Naive B cell (primary cell): ENCODE data around the gene SLC8A1. TPM values are rescaled to one million over a fixed set of nuclear protein-coding genes. Genes with fewer than 3 reads are reported as not detected.

ENCODE experiments used
- ATAC-seq, 2 donors: fragments of 150-1000 bp; cut with Tn5 transposase; 2 replicates each; pipeline ENCODE4 v1.10.0; 2021; ENCODE audit warnings: low read depth in 2 of 2, mild to moderate bottlenecking in 2 of 2, moderate library complexity in 2 of 2
- DNase-seq: peaks from one replicate; pipeline ENCODE4 v3.0.0; 2022
- H3K27ac Mint-ChIP-seq, 6 donors: one replicate each; pipeline ENCODE4 v1.8.0; 2020 to 2022; ENCODE audit warnings: mild to moderate bottlenecking in 6 of 6, mixed read lengths in 6 of 6, moderate library complexity in 5 of 6, inconsistent platforms in 2 of 6
- H3K27me3 Mint-ChIP-seq, 3 donors: one replicate each; pipeline ENCODE4 v1.8.0; 2021 to 2022; ENCODE audit warnings: mixed read lengths in 3 of 3, mild to moderate bottlenecking in 1 of 3
- H3K36me3 Mint-ChIP-seq, 2 donors: one replicate each; pipeline ENCODE4 v1.8.0; 2020 to 2022; ENCODE audit warnings: mixed read lengths in 2 of 2, inconsistent platforms in 1 of 2, mild to moderate bottlenecking in 1 of 2
- H3K4me1 Mint-ChIP-seq, 3 donors: one replicate each; pipeline ENCODE4 v1.8.0; 2020 to 2022; ENCODE audit warnings: mixed read lengths in 3 of 3, inconsistent platforms in 1 of 3, mild to moderate bottlenecking in 1 of 3, moderate library complexity in 1 of 3
- H3K4me3 Mint-ChIP-seq, 8 donors: one replicate each; pipeline ENCODE4 v1.8.0; 2020 to 2022; ENCODE audit warnings: mild to moderate bottlenecking in 8 of 8, mixed read lengths in 8 of 8, moderate library complexity in 8 of 8, inconsistent platforms in 2 of 8
- H3K9me3 Mint-ChIP-seq, 7 donors: one replicate each; pipeline ENCODE4 v1.8.0; 2020 to 2022; ENCODE audit warnings: mixed read lengths in 7 of 7, mild to moderate bottlenecking in 5 of 7, inconsistent platforms in 2 of 7, moderate library complexity in 1 of 7
- polyA plus RNA-seq, 6 donors: library from polyadenylated mRNA; unstranded; fragments of 300-500 nt; fragmentation: Illumina TruSeq; gene quantifications; one replicate each; pipeline ENCODE4 v1.2.3, GENCODE V29; 2021; ENCODE audit warnings: low read depth in 6 of 6

The SLC8A1 gene
- polyA plus RNA-seq, 6 donors from 2014 or later, result 0.04 TPM; not detected in 5

DNA sequence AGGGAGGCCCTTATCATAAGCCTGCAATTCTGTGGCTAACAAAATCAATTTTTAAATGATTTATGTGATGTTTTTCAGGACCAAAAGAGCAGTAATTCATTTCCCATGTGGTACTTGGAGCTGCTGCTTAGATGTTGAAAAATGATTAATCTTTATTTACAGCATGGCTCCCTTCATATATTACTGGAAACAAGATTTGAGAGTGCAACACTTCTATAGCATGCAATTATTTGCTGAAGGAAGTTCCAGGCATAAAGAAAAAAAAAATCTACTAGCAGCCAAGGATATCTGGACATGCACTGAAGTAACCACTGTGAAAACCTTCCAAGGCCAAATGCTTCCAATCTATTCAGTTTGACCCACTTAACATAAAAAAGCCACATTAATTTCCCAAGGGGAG lies 186.3 kb downstream of the SLC8A1 start:
- DNase-seq (no peak), ATAC-seq (no peak)
- Mint-ChIP-seq H3K27me3 (no peaks in the 10 kb centered on the region), H3K4me3 (no peak overlapping the region), H3K9me3 (peaks cover 0 to 3% (median 0%) of the 10 kb centered on the region in 7 donors), H3K4me1 (no peaks in the 10 kb centered on the region), H3K36me3 (no peaks in the 10 kb centered on the region), H3K27ac (no peak overlapping the region)

DNA sequence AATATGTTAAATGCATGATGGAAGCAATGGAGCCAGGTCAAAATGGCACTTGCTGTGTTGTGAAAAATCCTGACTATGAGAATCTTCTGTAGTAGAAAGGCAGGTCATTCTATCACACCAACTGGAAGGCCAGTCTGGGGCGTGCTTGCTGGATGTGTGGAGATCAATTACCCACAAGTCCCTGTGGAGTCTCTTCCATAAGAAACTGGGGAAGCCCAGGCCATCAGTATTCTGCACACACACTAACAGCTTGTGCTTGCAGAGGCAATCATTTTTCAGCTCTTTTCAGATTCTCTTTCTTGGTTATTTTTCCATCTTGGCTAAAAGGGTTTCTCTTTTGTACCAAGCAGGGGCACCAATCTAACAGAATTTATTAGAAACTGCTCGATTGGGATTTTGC lies 190.8 kb downstream of the SLC8A1 start:
- Mint-ChIP-seq H3K36me3 (no peaks in the 10 kb centered on the region), H3K4me1 (no peaks in the 10 kb centered on the region), H3K27ac (no peak overlapping the region), H3K9me3 (peaks cover 0 to 3% (median 0%) of the 10 kb centered on the region in 7 donors), H3K4me3 (no peak overlapping the region), H3K27me3 (no peaks in the 10 kb centered on the region)
- no peak for ATAC-seq
- DNase-seq, result no peak

- no peak overlapping the region for H3K27ac Mint-ChIP-seq
- H3K4me1 Mint-ChIP-seq, result no peaks in the 10 kb centered on the region
- no peak overlapping the region for H3K4me3 Mint-ChIP-seq
- DNase-seq, result no peak
- ATAC-seq, result no peak
- H3K9me3 Mint-ChIP-seq, result peaks cover 0 to 3% (median 0%) of the 10 kb centered on the region in 7 donors
- no peaks in the 10 kb centered on the region for H3K27me3 Mint-ChIP-seq
- H3K36me3 Mint-ChIP-seq, result no peaks in the 10 kb centered on the region
These were observed 191.5 kb downstream of the SLC8A1 start for GRCh38 chr2:40260437-40260836.

- DNase-seq, result no peak
- Mint-ChIP-seq H3K27ac (no peak overlapping the region), H3K36me3 (no peaks in the 10 kb centered on the region), H3K9me3 (peaks cover 0 to 3% (median 0%) of the 10 kb centered on the region in 7 donors), H3K4me3 (no peak overlapping the region), H3K27me3 (no peaks in the 10 kb centered on the region), H3K4me1 (no peaks in the 10 kb centered on the region)
- no peak for ATAC-seq
These were observed 192.0 kb downstream of the SLC8A1 start for GRCh38 chr2:40259900-40260299.

- ATAC-seq, result no peak
- no peak for DNase-seq
- H3K4me3 Mint-ChIP-seq, result no peak overlapping the region
- no peaks in the 10 kb centered on the region for H3K36me3 Mint-ChIP-seq
- no peaks in the 10 kb centered on the region for H3K27me3 Mint-ChIP-seq
- H3K9me3 Mint-ChIP-seq, result no peaks in the 10 kb centered on the region
- no peak overlapping the region for H3K27ac Mint-ChIP-seq
- H3K4me1 Mint-ChIP-seq, result no peaks in the 10 kb centered on the region
These were observed 193.8 kb downstream of the SLC8A1 start for GRCh38 chr2:40258135-40258457.

DNA sequence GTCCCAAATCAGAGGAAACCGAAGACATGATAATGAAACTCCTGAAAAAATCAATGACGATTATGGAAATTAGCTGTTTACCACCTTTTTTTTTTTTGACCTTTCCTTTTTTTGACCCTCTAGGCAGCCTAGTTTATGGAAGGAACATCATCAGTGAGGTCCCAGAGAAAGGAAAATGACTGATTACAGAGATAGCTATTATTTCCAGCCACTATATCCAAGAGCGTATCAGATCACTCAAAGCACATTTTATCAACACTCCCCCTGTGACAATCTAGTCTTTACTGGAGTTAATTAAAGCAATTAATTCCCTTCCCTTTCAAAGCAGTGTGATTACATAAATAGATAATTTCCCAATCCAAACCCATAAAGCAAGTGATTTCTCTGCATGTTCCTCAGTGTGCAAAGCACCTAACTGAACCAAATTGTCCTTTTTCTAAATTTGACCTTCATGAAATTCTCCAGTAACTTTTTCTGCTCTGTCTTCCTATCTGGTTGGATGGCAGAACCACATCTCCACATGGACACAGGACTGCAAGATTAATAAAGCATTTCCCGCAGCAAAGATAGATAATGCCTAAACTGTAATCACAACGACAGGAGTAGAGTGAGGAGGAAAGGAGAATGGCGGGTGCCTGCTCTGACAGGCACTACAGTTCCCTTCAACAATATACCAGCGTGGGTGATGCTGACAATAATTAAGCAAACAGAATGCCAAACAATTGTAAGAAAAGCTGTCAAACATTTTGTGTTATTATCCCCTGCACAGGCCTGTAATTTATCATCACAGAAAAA lies 194.4 kb downstream of the SLC8A1 start:
- H3K9me3 Mint-ChIP-seq, result no peaks in the 10 kb centered on the region
- no peak overlapping the region for H3K4me3 Mint-ChIP-seq
- no peak for ATAC-seq

GRCh38 chr2:40256649-40257048 lies 195.2 kb downstream of the SLC8A1 start:
- no peak for ATAC-seq
- no peaks in the 10 kb centered on the region for H3K4me1 Mint-ChIP-seq
- DNase-seq, result no peak
- no peaks in the 10 kb centered on the region for H3K36me3 Mint-ChIP-seq
- H3K4me3 Mint-ChIP-seq, result no peak overlapping the region
- no peaks in the 10 kb centered on the region for H3K27me3 Mint-ChIP-seq
- H3K9me3 Mint-ChIP-seq, result no peaks in the 10 kb centered on the region
- H3K27ac Mint-ChIP-seq, result no peak overlapping the region

More for the DNA sequence above, 194.4 kb downstream of the SLC8A1 start:
- H3K27ac Mint-ChIP-seq, result no peak overlapping the region
- no peak for DNase-seq
- H3K27me3 Mint-ChIP-seq, result no peaks in the 10 kb centered on the region
- no peaks in the 10 kb centered on the region for H3K36me3 Mint-ChIP-seq
- H3K4me1 Mint-ChIP-seq, result no peaks in the 10 kb centered on the region

- Mint-ChIP-seq H3K27ac (no peak overlapping the region), H3K9me3 (no peaks in the 10 kb centered on the region), H3K4me1 (no peaks in the 10 kb centered on the region), H3K4me3 (no peak overlapping the region), H3K27me3 (no peaks in the 10 kb centered on the region), H3K36me3 (no peaks in the 10 kb centered on the region)
- DNase-seq (no peak), ATAC-seq (no peak)
These were observed 195.9 kb downstream of the SLC8A1 start for GRCh38 chr2:40256008-40256407.

DNA sequence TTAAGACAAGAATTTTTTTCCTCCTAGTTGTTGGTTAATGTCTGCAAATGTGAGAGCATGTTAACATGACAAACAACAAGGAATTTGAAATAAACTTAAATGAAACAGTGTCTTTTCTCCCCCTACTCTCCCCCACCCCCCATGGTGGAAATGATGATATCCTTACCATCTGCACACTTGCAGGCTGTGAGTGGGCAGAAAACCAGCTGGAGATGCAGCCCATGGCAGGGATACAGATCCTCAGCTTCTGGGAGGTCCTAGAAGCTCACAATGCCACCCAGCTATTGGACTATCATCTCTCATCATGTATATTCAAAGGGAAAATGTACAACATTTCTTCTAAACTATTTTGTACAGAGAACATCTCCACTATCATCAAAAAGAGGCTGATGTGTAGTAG lies 196.8 kb downstream of the SLC8A1 start:
- no peaks in the 10 kb centered on the region for H3K36me3 Mint-ChIP-seq
- ATAC-seq, result no peak
- no peaks in the 10 kb centered on the region for H3K9me3 Mint-ChIP-seq
- no peak overlapping the region for H3K27ac Mint-ChIP-seq
- H3K4me3 Mint-ChIP-seq, result no peak overlapping the region
- H3K4me1 Mint-ChIP-seq, result no peaks in the 10 kb centered on the region
- no peak for DNase-seq
- H3K27me3 Mint-ChIP-seq, result no peaks in the 10 kb centered on the region

- DNase-seq (no peak), ATAC-seq (no peak)
- Mint-ChIP-seq H3K4me3 (no peak overlapping the region), H3K27ac (no peak overlapping the region), H3K27me3 (no peaks in the 10 kb centered on the region), H3K4me1 (no peaks in the 10 kb centered on the region), H3K36me3 (no peaks in the 10 kb centered on the region), H3K9me3 (no peaks in the 10 kb centered on the region)
These were observed 197.3 kb downstream of the SLC8A1 start for GRCh38 chr2:40254611-40255010.

DNA sequence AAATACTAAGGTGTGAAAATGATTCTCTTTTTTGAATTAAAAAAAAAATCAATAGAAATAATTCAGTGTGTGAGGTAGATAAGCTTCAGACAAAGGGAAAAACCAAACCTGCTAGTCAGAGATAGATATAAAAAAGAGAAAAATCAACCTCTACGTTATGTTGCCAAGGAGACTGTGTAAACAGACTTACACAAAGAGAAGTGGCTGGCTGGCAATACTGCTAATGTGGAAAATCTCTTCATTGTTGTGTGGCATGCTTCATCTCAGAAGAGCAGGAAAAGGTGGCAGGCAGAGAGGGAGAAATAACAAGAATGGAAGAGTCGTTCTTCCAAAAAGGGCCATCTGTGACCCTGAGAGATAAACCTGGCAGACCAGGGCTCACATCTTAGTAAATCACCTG lies 200.8 kb downstream of the SLC8A1 start:
- ATAC-seq (no peak), DNase-seq (no peak)
- Mint-ChIP-seq H3K27ac (peak overlapping the region in 1 of 6 donors; percentile 21), H3K4me3 (no peak overlapping the region), H3K4me1 (no peaks in the 10 kb centered on the region), H3K9me3 (no peaks in the 10 kb centered on the region), H3K27me3 (no peaks in the 10 kb centered on the region), H3K36me3 (no peaks in the 10 kb centered on the region)

GRCh38 chr2:40249577-40249976 lies 202.3 kb downstream of the SLC8A1 start:
- no peak overlapping the region for H3K27ac Mint-ChIP-seq
- no peaks in the 10 kb centered on the region for H3K4me1 Mint-ChIP-seq
- DNase-seq (no peak), ATAC-seq (no peak)
- no peaks in the 10 kb centered on the region for H3K36me3 Mint-ChIP-seq
- H3K9me3 Mint-ChIP-seq, result no peaks in the 10 kb centered on the region
- no peak overlapping the region for H3K4me3 Mint-ChIP-seq
- H3K27me3 Mint-ChIP-seq, result no peaks in the 10 kb centered on the region

DNA sequence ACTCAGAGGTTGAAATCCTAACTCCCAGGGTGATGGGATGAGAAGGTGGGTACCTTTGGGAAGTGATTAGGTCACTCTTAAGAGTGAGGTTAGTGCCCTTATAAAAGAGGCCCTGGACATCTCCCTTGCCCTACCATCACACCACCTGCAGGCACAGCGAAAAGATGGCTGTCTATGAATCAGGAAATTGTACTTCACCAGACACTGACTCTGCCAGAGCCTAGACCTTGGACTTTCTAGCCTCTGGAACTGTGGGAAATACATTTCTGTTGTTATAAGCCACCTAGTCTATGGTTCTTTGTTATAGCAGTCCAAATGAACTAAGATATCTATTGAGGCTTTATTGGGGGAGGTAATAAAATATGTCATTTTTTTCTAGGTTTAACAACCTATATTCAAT lies 203.6 kb downstream of the SLC8A1 start:
- no peak for DNase-seq
- Mint-ChIP-seq H3K27ac (peak overlapping the region in 1 of 6 donors; percentile 47), H3K27me3 (no peaks in the 10 kb centered on the region), H3K9me3 (no peaks in the 10 kb centered on the region), H3K4me1 (no peaks in the 10 kb centered on the region), H3K4me3 (no peak overlapping the region), H3K36me3 (no peaks in the 10 kb centered on the region)
- no peak for ATAC-seq

- H3K9me3 Mint-ChIP-seq, result peaks cover 0 to 3% (median 0%) of the 10 kb centered on the region in 7 donors
- no peaks in the 10 kb centered on the region for H3K36me3 Mint-ChIP-seq
- no peak overlapping the region for H3K4me3 Mint-ChIP-seq
- ATAC-seq (no peak), DNase-seq (no peak)
- H3K4me1 Mint-ChIP-seq, result no peaks in the 10 kb centered on the region
- peak overlapping the region in 1 of 6 donors; percentile 29 for H3K27ac Mint-ChIP-seq
- no peaks in the 10 kb centered on the region for H3K27me3 Mint-ChIP-seq
These were observed 207.2 kb downstream of the SLC8A1 start for GRCh38 chr2:40244675-40245074.

- no peaks in the 10 kb centered on the region for H3K36me3 Mint-ChIP-seq
- no peak overlapping the region for H3K4me3 Mint-ChIP-seq
- H3K27me3 Mint-ChIP-seq, result no peaks in the 10 kb centered on the region
- no peaks in the 10 kb centered on the region for H3K4me1 Mint-ChIP-seq
- DNase-seq (no peak), ATAC-seq (no peak)
- H3K9me3 Mint-ChIP-seq, result peaks cover 0 to 3% (median 0%) of the 10 kb centered on the region in 7 donors
- peak overlapping the region in 1 of 6 donors; percentile 76 for H3K27ac Mint-ChIP-seq
These were observed 207.6 kb downstream of the SLC8A1 start for GRCh38 chr2:40244251-40244650.
